ENCODE data around the gene HIVEP3. TPM values are rescaled to one million over a fixed set of nuclear protein-coding genes. Genes with fewer than 3 reads are reported as not detected.
A peak's percentile ranks its signal among the peaks of the same experiment; 100 is the strongest.

HIVEP3 gene
- total and polyA plus RNA-seq, 5 experiments from 2014 or later, result 5.5 to 9.8 (median 6.3) TPM

- Mint-ChIP-seq H3K4me1 (peaks cover 21 to 56% (median 36%) of the 10 kb centered on the region in 4 donors), H3K36me3 (peaks cover 0 to 8% (median 0%) of the 10 kb centered on the region in 3 donors), H3K27me3 (no peaks in the 10 kb centered on the region), H3K4me3 (no peak overlapping the region), H3K27ac (peak overlapping the region in 3 of 10 donors; percentile 3 to 79 (median 60)), H3K9me3 (peaks cover 0 to 11% (median 0%) of the 10 kb centered on the region in 9 donors)
- DNase-seq (no peak), ATAC-seq (no peak)
- POLR2A ChIA-PET, result interaction anchor here (1.0 to 2.3 kb wide), 3 partner anchors 10 to 13 kb away, joined by 3 to 8 read pairs (median 4); partner anchors contain the start of gene HIVEP3
Measured at GRCh38 chr1:41905093-41905675, 13.5 kb downstream of the HIVEP3 start.

- Mint-ChIP-seq H3K27me3 (no peaks in the 10 kb centered on the region), H3K9me3 (no peaks in the 10 kb centered on the region), H3K4me3 (peak overlapping the region in 3 of 10 donors; percentile 11 to 25 (median 25)), H3K27ac (peak overlapping the region in 6 of 10 donors; percentile 8 to 94 (median 59)), H3K4me1 (peaks cover 32 to 71% (median 57%) of the 10 kb centered on the region in 4 donors), H3K36me3 (no peaks in the 10 kb centered on the region)
- POLR2A ChIA-PET, result interaction anchor here (1.0 kb wide), 1 partner anchor 150 kb away, joined by 4 read pairs; no protein-coding TSS in a partner anchor
- no peak for DNase-seq
- no peak for ATAC-seq
Measured at GRCh38 chr1:41902664-41903063, 16.1 kb downstream of the HIVEP3 start.

GRCh38 chr1:41902159-41902577 is 16.6 kb downstream of the HIVEP3 start:
- peak overlapping the region in 3 of 10 donors; percentile 69 to 94 (median 75) for H3K27ac Mint-ChIP-seq
- H3K9me3 Mint-ChIP-seq, result no peaks in the 10 kb centered on the region
- DNase-seq (no peak), ATAC-seq (no peak)
- H3K27me3 Mint-ChIP-seq, result no peaks in the 10 kb centered on the region
- H3K36me3 Mint-ChIP-seq, result no peaks in the 10 kb centered on the region
- H3K4me3 Mint-ChIP-seq, result no peak overlapping the region
- H3K4me1 Mint-ChIP-seq, result peaks cover 36 to 75% (median 61%) of the 10 kb centered on the region in 4 donors
- POLR2A ChIA-PET, result interaction anchor here (1.0 kb wide), 1 partner anchor 151 kb away, joined by 4 read pairs; no protein-coding TSS in a partner anchor

- Mint-ChIP-seq H3K4me1 (peaks cover 35 to 80% (median 61%) of the 10 kb centered on the region in 4 donors), H3K36me3 (no peaks in the 10 kb centered on the region), H3K9me3 (no peaks in the 10 kb centered on the region), H3K27ac (peak overlapping the region in 7 of 10 donors; percentile 52 to 94 (median 69)), H3K4me3 (peak overlapping the region in 2 of 10 donors; percentile 37 to 45), H3K27me3 (no peaks in the 10 kb centered on the region)
- ATAC-seq, result no peak
- POLR2A ChIA-PET, result interaction anchor here (1.3 kb wide), 1 partner anchor 15 kb away, joined by 4 read pairs; no protein-coding TSS in a partner anchor
- DNase-seq, result no peak
Measured at GRCh38 chr1:41901551-41901950, 17.2 kb downstream of the HIVEP3 start.

- Mint-ChIP-seq H3K36me3 (no peaks in the 10 kb centered on the region), H3K27me3 (no peaks in the 10 kb centered on the region), H3K27ac (peak overlapping the region in 8 of 10 donors; percentile 6 to 94 (median 70)), H3K9me3 (no peaks in the 10 kb centered on the region), H3K4me3 (peak overlapping the region in 2 of 10 donors; percentile 9 to 28), H3K4me1 (peaks cover 35 to 80% (median 61%) of the 10 kb centered on the region in 4 donors)
- no peak for ATAC-seq
- no peak for DNase-seq
- POLR2A ChIA-PET, result interaction anchor here (0.5 to 2.3 kb wide), 3 partner anchors 8 to 18 kb away, joined by 4 to 10 read pairs (median 5); partner anchors contain the start of gene HIVEP3
Measured at GRCh38 chr1:41900603-41901444, 17.9 kb downstream of the HIVEP3 start.

GRCh38 chr1:41898191-41898713 is 20.5 kb downstream of the HIVEP3 start:
- peak; percentile 96 to 99 for ATAC-seq
- no peaks in the 10 kb centered on the region for H3K27me3 Mint-ChIP-seq

GRCh38 chr1:41895552-41895951 is 23.2 kb downstream of the HIVEP3 start:
- peaks cover 36 to 83% (median 73%) of the 10 kb centered on the region in 4 donors for H3K4me1 Mint-ChIP-seq
- H3K27ac Mint-ChIP-seq, result peak overlapping the region in 2 of 10 donors; percentile 76 to 89
- no peaks in the 10 kb centered on the region for H3K36me3 Mint-ChIP-seq
- DNase-seq, result no peak
- H3K9me3 Mint-ChIP-seq, result no peaks in the 10 kb centered on the region
- no peak for ATAC-seq
- H3K27me3 Mint-ChIP-seq, result no peaks in the 10 kb centered on the region
- no peak overlapping the region for H3K4me3 Mint-ChIP-seq
- POLR2A ChIA-PET, result interaction anchor here (8.3 kb wide), 1 partner anchor 21 kb away, joined by 114 read pairs; the partner anchor contains the start of gene HIVEP3

More at GRCh38 chr1:41898191-41898713, 20.5 kb downstream of the HIVEP3 start:
- H3K36me3 Mint-ChIP-seq, result no peaks in the 10 kb centered on the region
- DNase-seq, result peak in 9 of 10 donors; percentile 35 to 92 (median 76)
- POLR2A ChIA-PET, result interaction anchor here (1.3 to 8.3 kb wide), 5 partner anchors 16 to 137 kb away, joined by 4 to 114 read pairs (median 10); partner anchors contain the start of gene HIVEP3
- H3K4me3 Mint-ChIP-seq, result peak overlapping the region in 9 of 10 donors; percentile 2 to 75 (median 52)
- peaks cover 35 to 84% (median 73%) of the 10 kb centered on the region in 4 donors for H3K4me1 Mint-ChIP-seq
- no peaks in the 10 kb centered on the region for H3K9me3 Mint-ChIP-seq
- peak overlapping the region; percentile 69 to 99 (median 89) for H3K27ac Mint-ChIP-seq

GRCh38 chr1:41894808-41895483 is 23.8 kb downstream of the HIVEP3 start:
- POLR2A ChIA-PET, result interaction anchor here (8.3 kb wide), 1 partner anchor 22 kb away, joined by 114 read pairs; the partner anchor contains the start of gene HIVEP3
- DNase-seq, result no peak
- ATAC-seq, result no peak
- Mint-ChIP-seq H3K27me3 (no peaks in the 10 kb centered on the region), H3K27ac (peak overlapping the region in 8 of 10 donors; percentile 22 to 89 (median 65)), H3K4me3 (peak overlapping the region in 2 of 10 donors; percentile 20 to 60), H3K9me3 (no peaks in the 10 kb centered on the region), H3K4me1 (peaks cover 34 to 86% (median 70%) of the 10 kb centered on the region in 4 donors), H3K36me3 (no peaks in the 10 kb centered on the region)

- Mint-ChIP-seq H3K27ac (peak overlapping the region in 9 of 10 donors; percentile 16 to 89 (median 46)), H3K4me3 (no peak overlapping the region), H3K27me3 (no peaks in the 10 kb centered on the region), H3K36me3 (no peaks in the 10 kb centered on the region), H3K9me3 (no peaks in the 10 kb centered on the region), H3K4me1 (peaks cover 32 to 81% (median 68%) of the 10 kb centered on the region in 4 donors)
- POLR2A ChIA-PET, result interaction anchor here (8.3 kb wide), 1 partner anchor 22 kb away, joined by 114 read pairs; the partner anchor contains the start of gene HIVEP3
- ATAC-seq (no peak), DNase-seq (no peak)
Measured at GRCh38 chr1:41894101-41894807, 24.5 kb downstream of the HIVEP3 start.

GRCh38 chr1:41892301-41892781 is 26.4 kb downstream of the HIVEP3 start:
- Mint-ChIP-seq H3K27ac (peak overlapping the region; percentile 48 to 97 (median 92)), H3K4me3 (peak overlapping the region; percentile 74 to 88 (median 84)), H3K4me1 (peaks cover 23 to 70% (median 49%) of the 10 kb centered on the region in 4 donors), H3K27me3 (no peaks in the 10 kb centered on the region), H3K36me3 (no peaks in the 10 kb centered on the region), H3K9me3 (no peaks in the 10 kb centered on the region)
- POLR2A ChIA-PET, result interaction anchor here (0.6 to 8.3 kb wide), 7 partner anchors 9 to 185 kb away, joined by 3 to 114 read pairs (median 4); partner anchors contain the start of gene HIVEP3
- peak in 1 of 2 donors; percentile 48 for ATAC-seq
- DNase-seq, result peak in 3 of 10 donors; percentile 20 to 42 (median 22)

All from naive thymus-derived CD8-positive, alpha-beta T cell (primary cell).